ENCODE measurements around the gene DPF3.
A peak's percentile ranks its signal among the peaks of the same experiment; 100 is the strongest.

Gene DPF3

GRCh38 chr14:72781561-72782508 is 112.1 kb downstream of the DPF3 start:
- ATAC-seq (replicated peaks) (no peak), DNase-seq (no peak)
- Mint-ChIP-seq H3K27ac (no peak overlapping the region), H3K4me3 (no peak overlapping the region), H3K27me3 (no peaks in the 10 kb centered on the region), H3K9me3 (peaks cover 4 to 8% of the 10 kb centered on the region in 2 donors), H3K4me1 (peaks cover 13 to 17% of the 10 kb centered on the region in 2 donors), H3K36me3 (peaks cover 3 to 18% of the 10 kb centered on the region in 2 donors)

- DNase-seq (no peak), ATAC-seq (replicated peaks) (no peak)
- H3K27me3 Mint-ChIP-seq = no peaks in the 10 kb centered on the region
- no peak overlapping the region for H3K27ac Mint-ChIP-seq
- H3K9me3 Mint-ChIP-seq = peaks cover 4 to 8% of the 10 kb centered on the region in 2 donors
- H3K4me3 Mint-ChIP-seq = no peak overlapping the region
- H3K4me1 Mint-ChIP-seq = peaks cover 20 to 26% of the 10 kb centered on the region in 2 donors
- H3K36me3 Mint-ChIP-seq = peaks cover 3 to 18% of the 10 kb centered on the region in 2 donors
These were observed 113.2 kb downstream of the DPF3 start for GRCh38 chr14:72780751-72781150.

- H3K9me3 Mint-ChIP-seq = peaks cover 4 to 8% of the 10 kb centered on the region in 2 donors
These were observed 114.2 kb downstream of the DPF3 start for GRCh38 chr14:72779679-72780078.

GRCh38 chr14:72777636-72778035 is 116.3 kb downstream of the DPF3 start:
- Mint-ChIP-seq H3K27me3 (no peaks in the 10 kb centered on the region), H3K36me3 (peaks cover 3 to 14% of the 10 kb centered on the region in 2 donors), H3K4me1 (peaks cover 33 to 46% of the 10 kb centered on the region in 2 donors), H3K4me3 (no peak overlapping the region), H3K9me3 (peaks cover under 1 to 10% of the 10 kb centered on the region in 2 donors), H3K27ac (no peak overlapping the region)
- no peak for DNase-seq
- no peak for ATAC-seq (replicated peaks)

More at GRCh38 chr14:72779679-72780078, 114.2 kb downstream of the DPF3 start:
- no peaks in the 10 kb centered on the region for H3K27me3 Mint-ChIP-seq
- ATAC-seq (replicated peaks) = no peak
- peaks cover 3 to 18% of the 10 kb centered on the region in 2 donors for H3K36me3 Mint-ChIP-seq
- no peak for DNase-seq
- H3K4me3 Mint-ChIP-seq = no peak overlapping the region
- no peak overlapping the region for H3K27ac Mint-ChIP-seq
- H3K4me1 Mint-ChIP-seq = peaks cover 25 to 36% of the 10 kb centered on the region in 2 donors

- Mint-ChIP-seq H3K27ac (peak overlapping the region; percentile 38), H3K4me1 (peaks cover 36 to 54% of the 10 kb centered on the region in 2 donors), H3K27me3 (no peaks in the 10 kb centered on the region), H3K36me3 (peaks cover 7 to 17% of the 10 kb centered on the region in 2 donors), H3K4me3 (peak overlapping the region; percentile 12 to 29), H3K9me3 (peaks cover 0 to 10% of the 10 kb centered on the region in 2 donors)
- DNase-seq (no peak), ATAC-seq (replicated peaks) (peak in 1 of 2 donors; percentile 15)
These were observed 117.1 kb downstream of the DPF3 start for GRCh38 chr14:72776701-72777261.

GRCh38 chr14:72775923-72776554 is 117.9 kb downstream of the DPF3 start:
- Mint-ChIP-seq H3K4me3 (no peak overlapping the region), H3K27me3 (no peaks in the 10 kb centered on the region), H3K36me3 (peaks cover 11 to 22% of the 10 kb centered on the region in 2 donors), H3K4me1 (peaks cover 36 to 54% of the 10 kb centered on the region in 2 donors), H3K27ac (no peak overlapping the region), H3K9me3 (peaks cover 0 to 10% of the 10 kb centered on the region in 2 donors)
- ATAC-seq (replicated peaks) (peak; percentile 97 to 98), DNase-seq (peak; percentile 50)

- Mint-ChIP-seq H3K27ac (no peak overlapping the region), H3K4me1 (peaks cover 34 to 54% of the 10 kb centered on the region in 2 donors), H3K27me3 (no peaks in the 10 kb centered on the region), H3K9me3 (peaks cover 0 to 9% of the 10 kb centered on the region in 2 donors), H3K36me3 (peaks cover 15 to 23% of the 10 kb centered on the region in 2 donors), H3K4me3 (no peak overlapping the region)
- no peak for DNase-seq
- no peak for ATAC-seq (replicated peaks)
These were observed 118.8 kb downstream of the DPF3 start for GRCh38 chr14:72774894-72775620.

- H3K27ac Mint-ChIP-seq = no peak overlapping the region
- peaks cover 32 to 54% of the 10 kb centered on the region in 2 donors for H3K4me1 Mint-ChIP-seq
- DNase-seq (no peak), ATAC-seq (replicated peaks) (peak; percentile 28 to 31)
- no peak overlapping the region for H3K4me3 Mint-ChIP-seq
- H3K36me3 Mint-ChIP-seq = peaks cover 17 to 18% of the 10 kb centered on the region in 2 donors
- H3K27me3 Mint-ChIP-seq = no peaks in the 10 kb centered on the region
- H3K9me3 Mint-ChIP-seq = peaks cover 0 to 10% of the 10 kb centered on the region in 2 donors
These were observed 119.8 kb downstream of the DPF3 start for GRCh38 chr14:72774141-72774540.

GRCh38 chr14:72771561-72771960 is 122.3 kb downstream of the DPF3 start:
- ATAC-seq (replicated peaks) = no peak
- no peaks in the 10 kb centered on the region for H3K27me3 Mint-ChIP-seq
- no peak overlapping the region for H3K4me3 Mint-ChIP-seq
- H3K36me3 Mint-ChIP-seq = peaks cover 32 to 38% of the 10 kb centered on the region in 2 donors
- H3K9me3 Mint-ChIP-seq = peaks cover 12 to 16% of the 10 kb centered on the region in 2 donors
- peaks cover 25 to 43% of the 10 kb centered on the region in 2 donors for H3K4me1 Mint-ChIP-seq
- peak overlapping the region; percentile 22 for H3K27ac Mint-ChIP-seq
- no peak for DNase-seq

- Mint-ChIP-seq H3K4me1 (no peaks in the 10 kb centered on the region), H3K27ac (no peak overlapping the region), H3K9me3 (peaks cover 8 to 20% of the 10 kb centered on the region in 2 donors), H3K36me3 (peaks cover 36 to 46% of the 10 kb centered on the region in 2 donors), H3K27me3 (no peaks in the 10 kb centered on the region), H3K4me3 (no peak overlapping the region)
- DNase-seq (no peak), ATAC-seq (replicated peaks) (no peak)
These were observed 127.6 kb downstream of the DPF3 start for GRCh38 chr14:72766296-72766695.

GRCh38 chr14:72763892-72764291 is 130.0 kb downstream of the DPF3 start:
- H3K9me3 Mint-ChIP-seq = peaks cover 15 to 27% of the 10 kb centered on the region in 2 donors
- H3K27me3 Mint-ChIP-seq = no peaks in the 10 kb centered on the region
- ATAC-seq (replicated peaks) = no peak

GRCh38 chr14:72759670-72760069 is 134.2 kb downstream of the DPF3 start:
- H3K27me3 Mint-ChIP-seq = no peaks in the 10 kb centered on the region
- H3K9me3 Mint-ChIP-seq = peaks cover 16 to 17% of the 10 kb centered on the region in 2 donors
- DNase-seq (no peak), ATAC-seq (replicated peaks) (no peak)
- H3K4me3 Mint-ChIP-seq = no peak overlapping the region
- peaks cover 29 to 44% of the 10 kb centered on the region in 2 donors for H3K36me3 Mint-ChIP-seq
- no peak overlapping the region for H3K27ac Mint-ChIP-seq
- peaks cover 0 to 2% of the 10 kb centered on the region in 2 donors for H3K4me1 Mint-ChIP-seq

More at GRCh38 chr14:72763892-72764291, 130.0 kb downstream of the DPF3 start:
- Mint-ChIP-seq H3K4me1 (no peaks in the 10 kb centered on the region), H3K36me3 (peaks cover 37 to 53% of the 10 kb centered on the region in 2 donors), H3K4me3 (no peak overlapping the region), H3K27ac (no peak overlapping the region)
- DNase-seq = no peak

- H3K4me1 Mint-ChIP-seq = peaks cover 0 to 2% of the 10 kb centered on the region in 2 donors
- DNase-seq (no peak), ATAC-seq (replicated peaks) (no peak)
- no peaks in the 10 kb centered on the region for H3K27me3 Mint-ChIP-seq
- H3K36me3 Mint-ChIP-seq = peaks cover 27 to 39% of the 10 kb centered on the region in 2 donors
- no peak overlapping the region for H3K27ac Mint-ChIP-seq
- peaks cover 16% of the 10 kb centered on the region in 2 donors for H3K9me3 Mint-ChIP-seq
- no peak overlapping the region for H3K4me3 Mint-ChIP-seq
These were observed 134.9 kb downstream of the DPF3 start for GRCh38 chr14:72758993-72759392.
